Esophagus (tissue), 2 donors: ENCODE data around the gene TMPRSS9. TPM values are rescaled to one million over a fixed set of nuclear protein-coding genes. Genes with fewer than 3 reads are reported as not detected.
A peak's percentile ranks its signal among the peaks of the same experiment; 100 is the strongest.
"Not testable (repeated sequence)": the region's sequence is repeated elsewhere in the genome, so short reads cannot be mapped to it uniquely, and the experiment has no call there.

ENCODE experiments used
- H3K27ac ChIP-seq, 2 donors: one replicate each; pipeline ENCODE4 v1.5.1; 2013; ENCODE audit warnings: low read depth in 2 of 2, mild to moderate bottlenecking in 2 of 2, inconsistent platforms in 1 of 2, low read length in 1 of 2, moderate library complexity in 1 of 2
- H3K27me3 ChIP-seq, 2 donors: one replicate each; pipeline ENCODE4 v1.6.1; 2013; ENCODE audit warnings: low read length in 2 of 2, control low read depth in 1 of 2, mild to moderate bottlenecking in 1 of 2; ENCODE audit not compliant: insufficient read depth in 2 of 2, control insufficient read depth in 1 of 2
- H3K36me3 ChIP-seq, 2 donors: one replicate each; pipeline ENCODE4 v1.6.1; 2013; ENCODE audit warnings: low read length in 1 of 2; ENCODE audit not compliant: control insufficient read depth in 2 of 2, insufficient read depth in 2 of 2
- H3K4me1 ChIP-seq, 2 donors: one replicate each; pipeline ENCODE4 v1.6.1; 2013; ENCODE audit warnings: low read length in 1 of 2; ENCODE audit not compliant: control insufficient read depth in 2 of 2, insufficient read depth in 2 of 2
- H3K4me3 ChIP-seq, 2 donors: one replicate each; pipeline ENCODE4 v1.5.1; 2013; ENCODE audit warnings: low read length in 2 of 2, mild to moderate bottlenecking in 2 of 2, low read depth in 1 of 2, moderate library complexity in 1 of 2
- H3K9me3 ChIP-seq, 2 donors: one replicate each; pipeline ENCODE4 v1.6.1; 2013; ENCODE audit warnings: mild to moderate bottlenecking in 2 of 2, low read depth in 1 of 2, low read length in 1 of 2, moderate library complexity in 1 of 2; ENCODE audit not compliant: control insufficient read depth in 2 of 2, insufficient read depth in 1 of 2
- WGBS, 2 donors: extraction: QIAGEN DNeasy Blood & Tissue Kit; methylation state at CpG; one replicate each; pipeline ENCODE4 v1.1.7; 2013; 5-methylcytosine and 5-hydroxymethylcytosine counted together
- polyA plus RNA-seq, 2 donors: library from polyadenylated mRNA; stranded (reverse); fragments of 200-250 nt; gene quantifications; one replicate each; pipeline ENCODE4 v1.2.3, GENCODE V29; 2013
- donor health status: healthy with polysubstance abuse.
- donor health status: Bipolar disorder and iron deficiency.

Gene TMPRSS9
- polyA plus RNA-seq, 2 donors: 0.04 TPM; not detected in 1

GRCh38 chr19:2457394-2458037, 97.5 kb downstream of the TMPRSS9 start:
- 88 to 91% methylated on average over 8 of the region's 8 CpGs for WGBS, 2 donors
- H3K4me3 ChIP-seq: peak overlapping the region in 1 of 2 donors; percentile 6
- no peaks in the 10 kb centered on the region for H3K9me3 ChIP-seq
- peak overlapping the region; percentile 62 to 83 for H3K27ac ChIP-seq
- no peaks in the 10 kb centered on the region for H3K36me3 ChIP-seq
- H3K4me1 ChIP-seq: peaks cover 0 to 11% of the 10 kb centered on the region in 2 donors
- no peaks in the 10 kb centered on the region for H3K27me3 ChIP-seq

- no peaks in the 10 kb centered on the region for H3K36me3 ChIP-seq
- no peak overlapping the region for H3K4me3 ChIP-seq
- no peaks in the 10 kb centered on the region for H3K9me3 ChIP-seq
- no peaks in the 10 kb centered on the region for H3K27me3 ChIP-seq
- H3K27ac ChIP-seq: no peak overlapping the region
- peaks cover 0 to 11% of the 10 kb centered on the region in 2 donors for H3K4me1 ChIP-seq
- 85 to 96% methylated on average over 5 of the region's 5 CpGs for WGBS, 2 donors
Observed at GRCh38 chr19:2458054-2458453, 98.0 kb downstream of the TMPRSS9 start.

- WGBS, 2 donors: 83 to 87% methylated on average over 10 of the region's 10 CpGs
- peaks cover 0 to 11% of the 10 kb centered on the region in 2 donors for H3K4me1 ChIP-seq
- not testable (repeated sequence) for H3K9me3 ChIP-seq, H3K27ac ChIP-seq, H3K4me3 ChIP-seq, H3K27me3 ChIP-seq, H3K36me3 ChIP-seq
Observed at GRCh38 chr19:2458776-2459175, 98.7 kb downstream of the TMPRSS9 start.

GRCh38 chr19:2460245-2460644, 100.2 kb downstream of the TMPRSS9 start:
- no peaks in the 10 kb centered on the region for H3K9me3 ChIP-seq
- H3K27me3 ChIP-seq: no peaks in the 10 kb centered on the region
- 90 to 100% methylated on average over 1 of the region's 1 CpG for WGBS, 2 donors
- no peaks in the 10 kb centered on the region for H3K36me3 ChIP-seq
- no peak overlapping the region for H3K4me3 ChIP-seq
- no peak overlapping the region for H3K27ac ChIP-seq
- peaks cover 0 to 11% of the 10 kb centered on the region in 2 donors for H3K4me1 ChIP-seq

- 2 to 3% methylated on average over 61 to 62 of the region's 62 CpGs for WGBS, 2 donors
- Histone ChIP-seq H3K4me3 (peak overlapping the region; percentile 60 to 67), H3K27me3 (no peaks in the 10 kb centered on the region), H3K4me1 (peaks cover 0 to 4% of the 10 kb centered on the region in 2 donors), H3K36me3 (no peaks in the 10 kb centered on the region), H3K27ac (peak overlapping the region in 1 of 2 donors; percentile 35), H3K9me3 (no peaks in the 10 kb centered on the region)
Observed at GRCh38 chr19:2461751-2462634, 101.9 kb downstream of the TMPRSS9 start.

- Histone ChIP-seq H3K4me1 (peaks cover 0 to 4% of the 10 kb centered on the region in 2 donors), H3K9me3 (no peaks in the 10 kb centered on the region), H3K4me3 (peak overlapping the region; percentile 60 to 67), H3K27me3 (no peaks in the 10 kb centered on the region), H3K27ac (peak overlapping the region; percentile 36 to 43), H3K36me3 (no peaks in the 10 kb centered on the region)
- 14 to 17% methylated on average over 46 of the region's 46 CpGs for WGBS, 2 donors
Observed at GRCh38 chr19:2462635-2463421, 102.8 kb downstream of the TMPRSS9 start.

GRCh38 chr19:2463694-2464093, 103.6 kb downstream of the TMPRSS9 start:
- WGBS, 2 donors: 94% methylated on average over 5 of the region's 5 CpGs
- not testable (repeated sequence) for H3K36me3 ChIP-seq

GRCh38 chr19:2464389-2464788, 104.3 kb downstream of the TMPRSS9 start:
- 79 to 81% methylated on average over 5 of the region's 5 CpGs for WGBS, 2 donors
- no peak overlapping the region for H3K27ac ChIP-seq
- peaks cover 0 to 4% of the 10 kb centered on the region in 2 donors for H3K4me1 ChIP-seq
- H3K27me3 ChIP-seq: no peaks in the 10 kb centered on the region
- no peaks in the 10 kb centered on the region for H3K36me3 ChIP-seq
- no peak overlapping the region for H3K4me3 ChIP-seq
- no peaks in the 10 kb centered on the region for H3K9me3 ChIP-seq

More at GRCh38 chr19:2463694-2464093, 103.6 kb downstream of the TMPRSS9 start:
- not testable (repeated sequence) for H3K27me3 ChIP-seq, H3K4me3 ChIP-seq, H3K9me3 ChIP-seq, H3K4me1 ChIP-seq, H3K27ac ChIP-seq

GRCh38 chr19:2468596-2468995, 108.5 kb downstream of the TMPRSS9 start:
- WGBS, 2 donors: 80 to 83% methylated on average over 11 to 12 of the region's 12 CpGs
- H3K4me3 ChIP-seq: no peak overlapping the region
- H3K4me1 ChIP-seq: no peaks in the 10 kb centered on the region
- H3K27me3 ChIP-seq: no peaks in the 10 kb centered on the region
- no peaks in the 10 kb centered on the region for H3K36me3 ChIP-seq
- H3K9me3 ChIP-seq: no peaks in the 10 kb centered on the region
- no peak overlapping the region for H3K27ac ChIP-seq
